DOHH2 (cell line): Measurements from ENCODE around the gene PKNOX1.

Experiments
- CTCF ChIP-seq: fragments of 200-600 bp; sonication (generic); IDR thresholded peaks from one replicate; pipeline ENCODE4 v1.5.1; 2014; ENCODE audit warnings: antibody characterized with exemption, mild to moderate bottlenecking, low read depth, low read length; ENCODE audit not compliant: poor library complexity, severe bottlenecking
- EZH2phosphoT487 ChIP-seq: fragments of 200-600 bp; sonication (generic); IDR thresholded peaks from 2 replicates; pipeline ENCODE4 v1.6.1; 2017; ENCODE audit warnings: borderline replicate concordance, mild to moderate bottlenecking, antibody characterized with exemption, low read length, moderate library complexity, mixed read lengths

DNA sequence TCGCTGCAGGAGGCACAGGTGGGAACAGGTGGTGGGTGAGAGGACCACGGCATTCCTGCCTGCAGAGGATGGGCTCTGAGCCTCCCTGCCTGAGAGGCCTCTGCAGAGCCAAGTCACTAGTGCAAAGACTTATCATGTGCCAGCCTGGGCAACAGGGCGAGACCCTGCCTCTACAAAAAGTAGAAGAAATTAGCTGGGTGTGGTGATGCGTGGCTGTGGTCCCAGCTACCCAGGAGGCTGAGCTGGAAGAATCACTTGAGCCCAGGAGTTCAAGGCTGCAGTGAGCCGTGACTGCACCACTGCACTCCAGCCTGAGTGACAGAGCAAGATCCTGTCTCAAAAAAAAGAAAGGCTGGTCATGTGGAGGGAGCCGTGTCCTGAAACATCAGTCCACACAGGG lies 46.4 kb downstream of the PKNOX1 start:
- TF ChIP-seq CTCF (no peak), EZH2phosphoT487 (no peak)
